ENCODE data around the gene NTNG2. TPM values are rescaled to one million over a fixed set of nuclear protein-coding genes. Genes with fewer than 3 reads are reported as not detected.

The NTNG2 gene
- total and polyA plus RNA-seq, 2 of the 13 experiments (the other 11 are each of a cell fraction or from before 2014, with no cell fraction given), result 0.02 to 0.36 TPM

- Histone ChIP-seq H2AFZ (ENCODE audit: low read length) (no peak overlapping the region), H3K27me3 (ENCODE audit: control insufficient read depth in 1 of 2, insufficient read depth in 2 of 2, low read length in 2 of 2) (peaks cover 5 to 69% of the 10 kb centered on the region in 2 experiments; a peak in 3 of 5 replicates), H3K79me2 (ENCODE audit: insufficient read depth, low read length) (no peaks in the 10 kb centered on the region), H3K4me3 (replicated peaks in 1 of 3; ENCODE audit: insufficient read depth in 1 of 3, low read depth in 2 of 3, low read length in 3 of 3) (no peak overlapping the region), H4K20me1 (ENCODE audit: insufficient read depth, low read length) (peaks cover 11% of the 10 kb centered on the region; the same call in 1 of the 2 replicates), H3K27ac (ENCODE audit: extremely low read length, insufficient read depth, low read length) (no peak overlapping the region), H3K9ac (ENCODE audit: insufficient read depth, low read depth, low read length) (no peak overlapping the region), H3K36me3 (replicated peaks in 1 of 2; ENCODE audit: control insufficient read depth in 1 of 2, insufficient read depth in 2 of 2, low read length in 2 of 2) (no peaks in the 10 kb centered on the region), H3K4me2 (ENCODE audit: low read depth, low read length) (no peak overlapping the region), H3K4me1 (ENCODE audit: insufficient read depth, low read length) (no peaks in the 10 kb centered on the region), H3K9me3 (ENCODE audit: low read length) (no peaks in the 10 kb centered on the region)
- no TSS peak for BruUV-seq (replicated peaks)
- in situ Hi-C loops (cut with HindIII; ENCODE audit: extremely low pct_ligation_motif_present, low pct_unique_long_range_greater_than_20kb), result loop anchor here (25.0 kb wide), 1 partner anchor 646 kb away; no protein-coding TSS in a partner anchor
- DNase-seq (ENCODE audit: low spot score) (no peak), ATAC-seq (no peak), FAIRE-seq (no peak)
- ChIA-PET POLR2A (no interaction called here), CTCF (ENCODE audit: low intra/inter-chr PET ratio, low total read pairs) (no interaction called here)
- WGBS (ENCODE audit: low lambda C conversion rate), result 0% methylated on average over 2 of the region's 3 CpGs
- intact Hi-C loops (cut with micrococcal nuclease; ENCODE audit: unreplicated experiment), result no loop called here
- TF ChIP-seq ZNF138 (CRISPR knock-in tag; IDR thresholded peaks at IDR 0.05; ENCODE audit: low read depth), result no peak
- TF ChIP-seq, protein P1, sequence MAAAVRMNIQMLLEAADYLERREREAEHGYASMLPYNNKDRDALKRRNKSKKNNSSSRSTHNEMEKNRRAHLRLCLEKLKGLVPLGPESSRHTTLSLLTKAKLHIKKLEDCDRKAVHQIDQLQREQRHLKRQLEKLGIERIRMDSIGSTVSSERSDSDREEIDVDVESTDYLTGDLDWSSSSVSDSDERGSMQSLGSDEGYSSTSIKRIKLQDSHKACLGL (CRISPR knock-in tag; IDR thresholded peaks at IDR 0.05), result no peak
- TF ChIP-seq DBP (CRISPR knock-in tag; IDR thresholded peaks at IDR 0.05; ENCODE audit: not compliant biosample characterization), result no peak
- TF ChIP-seq, protein P2, sequence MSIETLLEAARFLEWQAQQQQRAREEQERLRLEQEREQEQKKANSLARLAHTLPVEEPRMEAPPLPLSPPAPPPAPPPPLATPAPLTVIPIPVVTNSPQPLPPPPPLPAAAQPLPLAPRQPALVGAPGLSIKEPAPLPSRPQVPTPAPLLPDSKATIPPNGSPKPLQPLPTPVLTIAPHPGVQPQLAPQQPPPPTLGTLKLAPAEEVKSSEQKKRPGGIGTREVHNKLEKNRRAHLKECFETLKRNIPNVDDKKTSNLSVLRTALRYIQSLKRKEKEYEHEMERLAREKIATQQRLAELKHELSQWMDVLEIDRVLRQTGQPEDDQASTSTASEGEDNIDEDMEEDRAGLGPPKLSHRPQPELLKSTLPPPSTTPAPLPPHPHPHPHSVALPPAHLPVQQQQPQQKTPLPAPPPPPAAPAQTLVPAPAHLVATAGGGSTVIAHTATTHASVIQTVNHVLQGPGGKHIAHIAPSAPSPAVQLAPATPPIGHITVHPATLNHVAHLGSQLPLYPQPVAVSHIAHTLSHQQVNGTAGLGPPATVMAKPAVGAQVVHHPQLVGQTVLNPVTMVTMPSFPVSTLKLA (IDR thresholded peaks at IDR 0.05), result peak; percentile 74
- no peak for TF ChIP-seq ZNF468 (CRISPR knock-in tag; IDR thresholded peaks at IDR 0.05)
These were observed 71.3 kb downstream of the NTNG2 start for GRCh38 chr9:132233138-132233537.

Data from HepG2 (cell line).